Left renal cortex interstitium (tissue), 4 donors: ENCODE data around the gene PIBF1. TPM values are rescaled to one million over a fixed set of nuclear protein-coding genes. Genes with fewer than 3 reads are reported as not detected.
"Not testable (repeated sequence)": the region's sequence is repeated elsewhere in the genome, so short reads cannot be mapped to it uniquely, and the experiment has no call there.

Experiments
- DNase-seq, 4 donors: peaks; one replicate each; pipeline ENCODE4 v3.0.0-alpha.2; 2013; ENCODE audit warnings: low read depth in 4 of 4, low spot score in 2 of 4, missing footprints in 1 of 4
- polyA plus RNA-seq, 4 donors: library from polyadenylated mRNA; unstranded; fragments of 120-200 nt; gene quantifications; one replicate each; pipeline ENCODE4 v1.2.1, GENCODE V29; 2013; ENCODE audit not compliant: insufficient read length in 4 of 4

PIBF1 gene
- polyA plus RNA-seq, 4 donors = 36.4 to 46.4 (median 38.6) TPM

DNA sequence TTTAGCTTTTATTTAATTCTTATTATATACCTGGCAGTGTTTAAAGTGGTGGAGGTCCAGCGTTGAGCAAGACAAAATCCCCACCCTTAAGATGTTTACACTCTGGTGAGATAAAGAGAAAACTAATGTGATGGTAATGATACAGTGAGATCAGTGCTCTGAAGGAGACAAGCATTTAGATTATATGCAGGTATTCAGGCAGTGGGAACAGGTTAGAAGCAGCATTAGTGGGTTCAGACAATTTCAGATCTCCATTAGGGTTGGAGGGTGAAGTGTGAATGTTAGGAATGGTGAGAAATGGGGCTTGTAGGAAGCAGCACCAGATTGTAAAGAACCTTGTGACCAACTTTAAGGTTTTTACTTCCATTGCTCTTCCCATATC lies 39.0 kb downstream of the PIBF1 start:
- DNase-seq = no peak

DNA sequence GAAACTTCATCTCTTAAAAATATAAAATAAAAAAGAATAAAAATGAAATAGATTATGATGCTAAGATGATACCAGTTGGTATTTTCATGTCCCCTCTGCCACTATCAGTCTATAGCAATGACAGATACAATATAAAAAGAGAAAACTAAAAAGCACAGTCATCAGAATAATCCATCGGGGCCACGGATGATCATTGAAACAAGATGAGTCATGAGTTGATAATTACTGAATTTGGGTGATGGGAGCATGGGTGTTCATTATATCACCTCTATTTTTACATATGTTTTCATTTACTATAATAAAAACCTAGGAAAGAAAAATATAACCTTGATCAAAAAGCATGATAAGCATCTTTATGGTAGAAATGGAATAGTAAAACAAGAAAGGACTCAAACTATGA lies 41.1 kb downstream of the PIBF1 start:
- no peak for DNase-seq

DNA sequence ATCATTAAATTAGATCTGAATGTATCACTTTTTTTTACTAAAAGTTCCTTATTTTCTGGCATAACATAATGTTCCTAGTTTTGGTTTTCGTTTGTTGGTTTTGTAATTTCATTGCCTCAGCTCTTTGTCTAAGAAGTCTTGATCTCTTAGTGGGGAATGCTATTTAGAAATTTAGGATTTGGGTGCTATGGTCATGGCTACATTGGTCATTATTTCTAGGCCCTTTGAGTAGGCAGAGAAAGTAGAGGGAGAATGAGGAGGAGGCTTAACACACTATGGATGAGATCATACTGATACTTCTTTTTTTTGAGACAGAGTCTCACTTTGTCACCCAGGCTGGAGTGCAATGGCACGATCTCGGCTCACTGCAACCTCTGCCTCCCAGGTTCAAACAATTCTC lies 41.8 kb downstream of the PIBF1 start:
- DNase-seq = no peak

DNA sequence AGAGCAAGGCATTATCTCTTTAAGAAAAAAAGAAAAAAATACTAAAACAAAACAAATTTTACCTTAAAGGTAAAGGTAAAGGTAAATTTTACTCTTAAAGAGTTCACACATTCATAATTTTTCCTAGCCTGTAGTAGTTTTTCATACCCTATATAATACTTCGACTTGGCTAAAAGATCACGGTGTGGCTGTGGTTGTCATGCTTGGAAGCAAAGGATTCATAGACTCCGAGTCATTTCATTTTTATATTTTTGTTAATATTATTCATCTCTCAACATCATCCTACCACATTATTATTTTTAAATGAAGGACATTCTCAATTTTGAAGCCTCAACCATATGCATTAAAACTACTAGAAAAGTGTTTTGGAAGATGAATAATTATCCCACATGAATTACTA lies 52.7 kb downstream of the PIBF1 start:
- DNase-seq = no peak

DNA sequence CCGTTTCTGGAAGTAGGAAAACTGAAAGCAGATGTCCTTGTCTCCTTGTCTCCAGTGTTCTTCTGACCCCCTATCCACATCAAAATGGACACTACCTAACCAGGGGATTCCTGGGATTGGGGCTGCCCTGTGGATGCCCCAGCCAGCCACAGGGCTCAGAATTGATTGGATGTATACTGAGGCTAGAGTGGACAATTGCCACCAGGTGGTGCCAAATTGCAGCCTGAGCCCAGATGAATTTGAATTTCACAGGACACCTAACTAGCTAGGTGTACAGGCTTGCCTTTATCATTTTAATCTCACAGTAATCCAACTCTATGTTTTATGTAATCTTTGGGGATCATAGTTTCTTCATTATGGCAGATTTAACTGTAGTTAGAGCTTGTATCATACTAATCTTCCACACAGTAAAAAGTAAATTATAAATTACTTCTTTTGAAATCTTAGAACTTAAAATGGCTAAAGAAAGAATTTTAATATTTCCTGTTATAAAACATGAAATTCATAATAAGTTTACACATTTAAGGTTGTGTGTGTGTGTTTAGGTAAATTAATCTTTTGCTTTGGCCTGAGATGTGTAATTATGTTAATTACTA lies 58.0 kb downstream of the PIBF1 start:
- DNase-seq = peak in 2 of 4 donors; percentile 7 to 29

DNA sequence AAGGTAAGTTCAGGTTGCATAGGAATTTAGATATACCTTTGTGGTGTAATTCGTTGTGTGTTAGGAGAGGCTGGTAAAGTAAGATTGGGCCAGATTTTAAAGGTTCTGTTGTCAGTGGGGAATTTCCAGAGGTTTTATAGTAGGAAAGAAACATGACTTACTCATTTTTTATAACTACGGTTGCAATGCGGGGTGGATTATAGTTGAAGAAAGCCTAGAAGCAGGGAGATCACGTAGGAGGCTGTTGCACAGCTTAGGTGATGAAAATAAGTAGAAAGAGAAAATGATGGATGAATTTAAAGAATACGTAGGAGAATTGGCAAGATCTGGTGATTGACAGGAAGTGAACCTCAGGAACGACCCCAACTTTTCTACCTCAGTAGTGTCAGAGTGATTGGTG lies 61.1 kb downstream of the PIBF1 start:
- DNase-seq = no peak

DNA sequence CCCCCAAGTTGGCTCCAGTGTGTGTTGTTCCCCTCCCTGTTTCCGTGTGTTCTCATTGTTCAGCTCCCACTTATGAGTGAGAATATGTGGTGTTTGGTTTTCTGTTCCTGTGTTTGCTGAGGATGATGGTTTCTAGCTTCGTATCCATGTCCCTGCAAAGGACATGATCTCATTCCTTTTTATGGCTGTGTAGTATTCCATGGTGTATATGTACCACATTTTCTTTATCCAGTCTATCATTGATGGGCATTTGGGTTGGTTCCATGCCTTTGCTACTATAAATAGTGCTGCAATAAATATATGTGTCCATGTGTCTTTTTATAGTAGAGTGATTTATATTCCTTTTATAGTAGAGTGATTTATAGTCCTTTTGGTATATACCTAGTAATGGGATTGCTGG lies 63.2 kb downstream of the PIBF1 start:
- DNase-seq = not testable (repeated sequence)

DNA sequence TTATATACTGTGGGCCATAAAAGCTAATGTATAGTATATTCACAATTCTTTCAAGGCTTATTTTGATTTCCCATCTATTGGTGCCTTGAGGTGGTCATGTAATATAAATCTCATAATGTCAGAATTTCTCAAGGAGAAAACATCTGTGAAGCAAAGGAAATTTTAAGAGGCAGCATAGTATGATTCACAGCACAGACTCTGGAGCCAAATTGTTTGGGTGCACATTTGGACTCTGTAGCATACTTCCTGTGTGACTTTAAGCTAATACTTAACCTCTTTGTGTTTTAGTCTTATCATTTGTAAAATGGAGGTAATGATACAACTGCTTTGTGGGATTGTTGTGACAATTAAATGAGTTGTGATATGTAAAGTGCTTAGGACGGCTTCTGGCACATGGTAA lies 67.6 kb downstream of the PIBF1 start:
- DNase-seq = no peak

DNA sequence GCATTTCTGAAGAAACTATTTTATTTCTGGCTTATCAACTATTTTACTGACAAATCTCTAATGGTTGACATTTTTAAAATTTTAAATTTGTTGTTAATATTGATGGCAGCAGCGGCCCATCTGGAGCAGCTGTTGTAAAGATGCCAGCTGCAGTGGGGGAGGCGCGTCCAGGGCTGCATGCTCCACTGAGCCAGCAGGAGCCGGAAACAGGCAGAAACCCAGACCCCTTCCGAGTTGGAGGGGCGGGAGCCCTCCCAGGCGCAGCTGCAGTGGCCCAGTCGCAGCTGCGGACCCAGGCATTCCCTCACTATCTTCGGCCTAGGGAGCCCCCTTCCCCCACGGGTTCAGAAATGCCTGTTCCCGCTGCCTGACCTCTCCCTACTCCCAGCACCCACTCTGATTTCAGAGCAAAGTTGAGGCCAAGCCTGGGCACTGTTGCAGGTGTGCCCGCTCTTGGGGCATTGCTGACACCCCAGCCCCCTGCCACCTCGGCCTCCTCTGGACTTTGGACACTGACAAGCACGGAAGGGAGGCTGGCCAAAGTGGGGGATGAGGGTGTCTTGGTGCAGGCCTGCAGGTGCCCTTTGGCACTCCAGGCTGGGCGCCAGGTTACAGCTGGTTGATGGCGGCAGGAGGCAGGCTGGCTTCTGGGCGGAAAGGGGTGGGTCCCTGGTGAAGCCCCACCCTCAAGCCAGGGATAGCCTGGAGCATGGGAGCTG lies 69.2 kb downstream of the PIBF1 start:
- peak in 1 of 4 donors; percentile 23 for DNase-seq

DNA sequence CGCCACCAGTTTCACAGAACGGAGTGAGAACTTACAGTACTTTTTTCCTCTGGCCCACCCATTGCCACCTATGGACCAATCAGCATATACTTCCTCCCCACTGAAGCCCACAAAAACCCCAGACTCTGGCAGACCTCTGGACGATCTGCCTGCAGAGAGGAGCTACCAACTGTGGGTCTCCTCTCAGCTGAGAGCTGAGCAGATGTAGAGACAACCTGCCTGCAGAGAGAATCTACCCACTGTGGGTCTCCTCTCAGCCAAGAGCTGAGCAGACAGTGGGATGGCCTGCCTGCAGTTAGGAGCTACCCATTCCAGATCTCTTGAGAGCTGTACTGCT lies 69.7 kb downstream of the PIBF1 start:
- DNase-seq = no peak

DNA sequence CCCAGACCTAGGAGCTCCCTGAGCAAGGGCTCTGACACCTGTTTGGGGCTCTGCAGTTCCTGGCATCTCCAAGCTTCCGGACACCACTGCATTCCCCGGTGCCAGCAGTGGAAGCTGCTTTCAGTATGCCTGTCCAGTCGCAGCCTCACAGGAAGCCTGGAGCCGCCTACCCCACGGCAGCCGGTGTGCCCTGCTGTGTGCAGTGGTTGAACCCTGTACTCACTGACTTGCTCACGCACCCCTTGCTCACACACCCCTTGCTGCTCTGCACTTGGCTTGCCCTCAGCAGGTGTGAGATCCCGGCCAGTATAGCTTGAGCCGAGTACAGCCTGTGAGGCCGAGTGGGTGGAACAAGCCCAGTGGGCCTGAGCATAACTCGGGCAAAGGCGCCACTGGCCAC lies 70.3 kb downstream of the PIBF1 start:
- no peak for DNase-seq

DNA sequence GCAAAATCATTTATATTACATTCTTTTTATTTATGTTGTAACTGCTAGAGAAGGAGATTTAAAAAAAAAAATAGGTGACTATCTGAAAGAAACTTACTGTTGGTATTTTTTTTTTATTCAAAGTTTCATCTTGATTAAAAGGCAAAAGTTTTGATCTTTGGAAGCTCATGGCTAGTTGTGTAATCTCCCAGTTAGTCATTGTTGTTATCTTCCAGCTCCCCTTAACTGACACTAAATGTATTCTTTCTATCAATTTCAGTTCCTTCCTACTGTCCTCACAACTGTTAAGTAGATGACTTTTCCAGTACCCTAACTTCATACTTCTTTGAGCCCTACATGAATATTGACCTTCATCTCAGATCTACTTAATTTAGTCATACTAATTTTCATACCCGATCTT lies 71.1 kb downstream of the PIBF1 start:
- no peak for DNase-seq

DNA sequence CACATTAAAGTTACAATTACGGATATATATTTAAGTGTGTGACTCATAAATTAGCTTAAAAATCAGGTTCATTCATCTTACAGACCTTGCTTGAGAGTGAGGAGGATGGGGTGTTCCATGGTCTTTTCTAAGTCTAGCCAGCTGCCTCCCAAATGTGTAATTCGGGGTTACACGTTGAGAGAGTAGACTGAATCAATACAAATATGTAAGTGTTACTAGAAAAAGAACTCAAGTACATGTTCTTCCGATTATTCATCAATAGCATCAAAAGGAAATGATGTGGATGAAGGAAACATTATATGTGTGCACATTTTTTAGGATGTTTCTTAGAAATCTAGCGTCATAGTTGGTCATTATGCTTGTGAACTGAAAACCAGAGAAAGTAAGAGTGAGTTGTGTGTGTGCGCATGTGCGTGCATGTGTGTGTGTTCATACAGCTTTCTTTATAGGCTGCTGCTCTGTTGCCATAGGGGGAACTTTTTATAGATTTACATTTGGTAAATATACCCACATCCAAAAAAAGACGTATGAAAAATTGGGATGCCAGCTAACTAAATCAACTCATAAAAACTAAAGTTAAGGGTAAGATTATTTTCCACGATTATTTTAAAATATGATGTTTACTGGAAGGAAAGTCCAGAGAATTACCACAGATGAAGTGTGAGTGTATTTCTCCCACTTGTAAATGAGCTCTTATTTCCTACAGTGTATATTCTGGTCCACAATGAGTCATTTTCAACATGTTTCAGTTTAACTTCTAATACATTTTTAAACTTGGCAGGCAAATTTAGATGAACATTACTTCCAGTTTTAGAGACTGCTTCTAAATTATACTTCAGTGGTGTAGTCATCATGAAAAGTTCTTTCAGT lies 82.4 kb downstream of the PIBF1 start:
- no peak for DNase-seq

DNA sequence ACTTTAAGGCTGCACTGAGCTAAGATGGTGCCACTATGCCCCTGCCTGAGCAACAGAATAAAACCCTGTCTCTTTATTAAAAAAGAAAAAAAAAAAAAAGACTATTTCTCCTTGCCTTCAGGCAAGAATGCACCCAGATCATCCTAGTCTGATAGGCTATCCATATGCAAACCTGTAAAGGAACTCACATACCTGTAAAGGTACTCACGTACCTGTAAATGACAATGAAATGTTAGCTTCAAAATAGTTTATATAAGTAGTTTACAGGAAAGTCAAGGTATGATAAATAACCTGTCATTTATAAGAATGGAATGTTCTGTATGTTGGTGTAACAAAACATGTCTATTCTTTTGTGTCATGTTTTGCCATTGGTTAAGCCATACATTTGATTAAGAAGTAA lies 86.3 kb downstream of the PIBF1 start:
- DNase-seq = no peak

DNA sequence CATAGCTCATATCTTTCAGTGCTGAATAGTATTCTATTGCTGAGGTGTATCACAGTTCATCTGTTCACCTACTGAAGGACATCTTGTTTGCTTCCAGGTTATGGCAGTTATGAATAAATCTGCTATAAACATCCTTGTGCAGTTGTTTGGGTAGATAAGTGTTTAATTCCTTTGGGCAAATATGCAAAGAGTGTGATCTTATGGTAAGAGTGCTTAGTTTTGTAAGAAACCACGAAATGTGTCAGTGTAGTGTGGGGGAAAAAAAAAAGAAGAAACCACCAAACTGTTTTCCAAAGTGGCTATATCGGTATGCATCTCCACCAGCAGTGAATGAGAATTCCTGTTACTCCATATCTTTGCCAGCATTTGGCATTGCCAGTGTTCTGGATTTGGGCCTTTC lies 93.3 kb downstream of the PIBF1 start:
- no peak for DNase-seq

DNA sequence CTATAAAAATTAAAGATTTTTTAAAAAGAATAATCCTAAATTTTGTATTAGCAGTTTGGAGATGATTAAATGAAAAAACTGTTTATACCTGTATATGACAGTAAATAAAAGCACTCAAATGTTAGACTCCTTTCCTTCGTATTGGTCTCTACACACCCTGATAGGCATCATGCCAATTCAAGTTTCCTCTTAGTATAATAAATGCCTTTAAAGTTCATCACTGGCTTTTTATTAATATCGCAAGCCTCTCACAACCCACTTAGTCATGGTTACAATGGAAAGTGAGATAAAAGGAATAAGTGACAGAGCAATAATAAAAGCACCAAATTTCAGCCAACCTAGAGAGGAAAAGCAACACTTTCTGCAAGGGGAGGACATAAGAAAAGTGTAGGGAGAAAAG lies 102.2 kb downstream of the PIBF1 start:
- DNase-seq = no peak

DNA sequence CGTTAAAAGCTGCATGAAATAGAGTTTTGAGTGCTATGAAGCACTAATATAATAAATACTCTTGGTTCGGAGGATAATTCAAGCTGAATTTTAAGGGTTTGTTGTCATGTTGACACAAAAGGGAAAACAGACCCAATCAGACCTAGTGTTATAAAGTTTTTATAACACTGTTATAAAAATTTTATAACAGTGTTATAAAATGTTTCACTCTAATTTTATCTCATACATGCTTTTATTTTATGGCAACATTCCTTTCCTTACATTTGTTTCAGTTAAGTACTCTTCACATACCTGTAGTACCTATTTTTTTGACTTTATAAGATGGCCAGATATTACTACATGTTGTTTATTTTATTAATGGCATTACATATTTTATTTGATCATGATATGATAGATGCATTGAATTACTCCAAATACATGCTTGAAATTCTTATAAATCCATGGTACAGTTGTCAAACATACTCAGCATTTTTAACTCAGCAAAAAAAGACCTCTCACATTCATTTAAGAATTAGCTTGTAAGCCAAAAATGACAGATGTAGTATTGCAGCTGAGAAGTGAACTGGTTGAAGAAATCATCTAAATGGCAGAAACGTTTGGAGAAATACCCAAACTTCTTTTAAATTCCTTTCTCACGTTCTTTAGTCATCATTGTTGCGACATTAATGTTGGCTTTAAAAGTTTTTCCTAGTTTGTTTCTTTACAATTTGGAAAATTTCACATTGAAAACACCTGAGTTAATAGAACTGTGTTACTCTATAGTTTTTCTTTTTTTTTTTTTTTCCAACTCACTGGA lies 104.5 kb downstream of the PIBF1 start:
- DNase-seq = no peak

DNA sequence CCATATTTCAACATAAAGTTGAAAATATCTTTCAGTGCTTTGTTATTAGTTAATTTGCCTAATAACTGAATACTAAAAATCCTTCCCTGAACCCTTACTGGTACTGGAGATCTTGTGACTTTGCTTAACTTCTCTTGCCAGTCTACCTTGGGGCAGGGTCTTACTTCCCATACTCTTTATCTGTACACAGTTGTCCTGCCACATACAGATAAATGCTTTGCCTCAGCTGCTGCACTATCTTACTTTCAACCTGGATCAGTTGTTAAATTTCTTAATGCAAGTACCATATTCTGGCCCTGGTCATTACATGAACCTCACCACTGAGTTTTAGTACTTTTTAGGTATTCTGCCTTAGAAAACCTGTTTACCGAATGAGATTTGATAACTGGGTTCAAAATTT lies 107.6 kb downstream of the PIBF1 start:
- DNase-seq = no peak

DNA sequence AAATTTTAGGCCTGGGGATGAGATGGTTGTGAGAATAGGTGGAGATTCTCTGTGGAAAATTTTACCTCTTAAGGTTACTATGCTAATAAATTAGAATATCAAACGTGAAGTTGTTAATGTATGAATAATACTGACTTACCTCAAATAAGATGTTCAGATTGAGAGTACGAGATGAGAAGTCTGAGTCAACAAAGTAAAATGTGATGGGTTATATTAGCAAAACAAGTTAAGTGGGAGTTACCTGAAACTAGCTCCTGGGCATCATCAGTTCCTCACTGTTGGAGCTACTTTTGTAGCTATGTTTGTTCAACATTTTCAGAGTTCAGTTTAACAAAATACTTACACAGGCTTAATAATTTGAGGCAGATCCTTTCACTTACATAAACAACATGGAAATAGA lies 108.6 kb downstream of the PIBF1 start:
- DNase-seq = no peak

DNA sequence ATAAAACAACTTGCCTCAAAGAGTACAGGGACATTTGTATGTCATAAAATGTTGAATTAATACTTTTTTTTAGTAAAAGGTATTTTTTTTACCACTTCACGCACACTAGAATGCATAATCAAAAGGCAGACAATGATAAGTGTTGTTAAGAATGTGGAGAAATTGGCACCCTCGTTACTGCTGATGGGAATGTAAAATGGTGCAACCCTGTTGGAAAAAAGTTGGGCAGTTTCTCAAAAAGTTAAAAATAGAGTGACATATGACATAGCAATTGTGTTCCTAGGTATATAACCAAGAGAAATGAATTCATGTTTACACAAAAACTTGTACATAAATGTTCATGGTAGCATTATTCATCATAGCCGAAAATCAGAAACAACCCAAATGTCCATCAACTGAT lies 109.5 kb downstream of the PIBF1 start:
- DNase-seq = no peak

DNA sequence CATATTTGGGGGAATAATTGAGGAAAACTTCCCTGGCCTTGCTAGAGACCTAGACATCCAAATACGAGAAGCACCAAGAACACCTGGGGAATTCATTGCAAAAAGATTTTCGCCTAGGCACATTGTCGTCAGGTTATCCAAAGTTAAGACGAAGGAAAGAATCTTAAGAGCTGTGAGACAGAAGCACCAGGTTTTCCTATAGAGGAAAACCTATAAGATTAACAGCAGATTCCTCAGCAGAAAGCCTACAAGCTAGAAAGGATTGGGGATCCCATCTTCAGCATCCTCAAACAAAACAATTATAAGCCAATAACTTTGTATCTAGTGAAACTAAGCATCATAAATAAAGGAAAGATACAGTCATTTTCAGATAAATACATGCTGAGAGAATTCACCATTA lies 114.9 kb downstream of the PIBF1 start:
- no peak for DNase-seq
